H1 (cell line): Measurements from ENCODE around the gene PTBP1. TPM values are rescaled to one million over a fixed set of nuclear protein-coding genes. Genes with fewer than 3 reads are reported as not detected.
A peak's percentile ranks its signal among the peaks of the same experiment; 100 is the strongest.
"Not testable (repeated sequence)": the region's sequence is repeated elsewhere in the genome, so short reads cannot be mapped to it uniquely, and the experiment has no call there.

ENCODE experiments used
- CTCF ChIA-PET: fragments of 300-600 bp; sonication (Branson Sonifier 250); formaldehyde crosslinking; loops from one replicate; lab custom pipeline; 2021; ENCODE audit not compliant: partially characterized antibody; lab: Charles Lee
- POLR2A ChIA-PET: fragments of 300-600 bp; sonication (Branson Sonifier 250); formaldehyde crosslinking; loops from one replicate; lab custom pipeline; 2021; ENCODE audit warnings: inconsistent platforms; ENCODE audit not compliant: partially characterized antibody; lab: Charles Lee
- DNase-seq, 2 experiments: peaks; one replicate each; pipeline versions ENCODE4 v3.0.0 to v3.0.0-alpha.2; 2010 to 2022; ENCODE audit warnings: low spot score in 2 of 2, low read depth in 1 of 2, mixed read lengths in 1 of 2
- FAIRE-seq: peaks from 2 replicates; lab custom pipeline; 2011; peaks lifted over from hg19 to GRCh38; lab: Jason Lieb, UNC
- H2AFZ ChIP-seq: 2 replicates; pipeline ENCODE4 v1.8.1; 2012; ENCODE audit warnings: low read length, inconsistent platforms
- H2AK5ac ChIP-seq: 2 replicates; pipeline ENCODE4 v1.6.1; 2013; ENCODE audit warnings: low read depth, low read length
- H2BK120ac ChIP-seq: replicated peaks from 2 replicates; pipeline ENCODE3; 2013; ENCODE audit warnings: low read depth, low read length, inconsistent platforms
- H2BK12ac ChIP-seq: 2 replicates; pipeline ENCODE4 v1.6.1; 2013; ENCODE audit warnings: low read depth, low read length
- H2BK15ac ChIP-seq: 2 replicates; pipeline ENCODE4 v1.6.1; 2013; ENCODE audit warnings: low read length
- H2BK20ac ChIP-seq: 2 replicates; pipeline ENCODE4 v1.6.1; 2013; ENCODE audit warnings: low read length
- H2BK5ac ChIP-seq: 2 replicates; pipeline ENCODE4 v1.6.1; 2013; ENCODE audit warnings: low read depth, low read length
- H3K14ac ChIP-seq: 2 replicates; pipeline ENCODE4 v1.6.1; 2013; ENCODE audit warnings: inconsistent platforms; ENCODE audit not compliant: insufficient read length
- H3K18ac ChIP-seq: 2 replicates; pipeline ENCODE4 v1.6.1; 2013; ENCODE audit warnings: low read length; ENCODE audit errors: extremely low read depth
- H3K23ac ChIP-seq: 2 replicates; pipeline ENCODE4 v1.6.1; 2013; ENCODE audit warnings: inconsistent platforms; ENCODE audit not compliant: insufficient read length
- H3K23me2 ChIP-seq: 2 replicates; pipeline ENCODE4 v1.6.1; 2013; ENCODE audit warnings: low read depth, low read length
- H3K27ac ChIP-seq: 2 replicates; pipeline ENCODE4 v1.6.1; 2011; ENCODE audit warnings: low read depth, low read length, inconsistent platforms
- H3K27me3 ChIP-seq, 4 experiments: replicated peaks in 1 of 4; 1 replicate in 1 of 4; 2 replicates in 3 of 4; pipeline versions ENCODE4 v1.6.1 to v1.8.1; 2011 to 2013; ENCODE audit warnings: low read length in 3 of 4, mild to moderate bottlenecking in 3 of 4, inconsistent platforms in 2 of 4, mixed read lengths in 2 of 4, moderate library complexity in 1 of 4; ENCODE audit not compliant: control insufficient read depth in 3 of 4, insufficient read depth in 3 of 4; ENCODE audit errors: extremely low read depth in 1 of 4
- H3K36me3 ChIP-seq, 4 experiments: 2 replicates each; pipeline versions ENCODE4 v1.6.1 to v1.8.1; 2011 to 2013; ENCODE audit warnings: mild to moderate bottlenecking in 4 of 4, low read length in 3 of 4, moderate library complexity in 2 of 4, control low read depth in 1 of 4, inconsistent platforms in 1 of 4; ENCODE audit not compliant: insufficient read depth in 4 of 4, control insufficient read depth in 2 of 4
- H3K4ac ChIP-seq: replicated peaks from 2 replicates; pipeline ENCODE3; 2013; ENCODE audit warnings: low read length, low read depth, mixed read lengths, inconsistent platforms; ENCODE audit not compliant: insufficient read length
- H3K4me1 ChIP-seq, 4 experiments: replicated peaks in 1 of 4; 1 replicate in 1 of 4; 2 replicates in 3 of 4; pipeline versions ENCODE4 v1.6.1 to v1.8.1; 2011 to 2013; ENCODE audit warnings: low read length in 3 of 4, inconsistent platforms in 2 of 4, mixed read lengths in 1 of 4; ENCODE audit not compliant: insufficient read depth in 4 of 4, control insufficient read depth in 3 of 4
- H3K4me2 ChIP-seq, 2 experiments: 2 replicates each; pipeline versions ENCODE4 v1.6.1 to v1.8.1; 2011 to 2013; ENCODE audit warnings: low read depth in 2 of 2, low read length in 2 of 2, control low read depth in 1 of 2, inconsistent platforms in 1 of 2, mild to moderate bottlenecking in 1 of 2; ENCODE audit not compliant: insufficient read depth in 1 of 2
- H3K4me3 ChIP-seq, 4 experiments: fragments of 200-600, 300-600 bp in 1 of 4; sonication (generic), shearing (Covaris generic), sonication (Bioruptor Twin) in 1 of 4; 2 replicates each; pipeline versions ENCODE4 v1.5.1 to v1.8.1; 2011 to 2016; ENCODE audit warnings: low read length in 4 of 4, low read depth in 3 of 4, control low read depth in 2 of 4, inconsistent platforms in 2 of 4, mild to moderate bottlenecking in 2 of 4, mixed read lengths in 1 of 4, moderate library complexity in 1 of 4; ENCODE audit not compliant: insufficient read depth in 2 of 4; ENCODE audit errors: extremely low read depth in 1 of 4
- H3K56ac ChIP-seq: replicated peaks from 2 replicates; pipeline ENCODE3; 2013; ENCODE audit warnings: low read depth, mild to moderate bottlenecking, mixed read lengths, low read length, inconsistent platforms; ENCODE audit not compliant: insufficient read length
- H3K79me1 ChIP-seq: 2 replicates; pipeline ENCODE4 v1.6.1; 2013; ENCODE audit warnings: low read depth, low read length, control low read depth
- H3K79me2 ChIP-seq, 2 experiments: 2 replicates each; pipeline versions ENCODE4 v1.6.1 to v1.8.1; 2012 to 2013; ENCODE audit warnings: low read length in 2 of 2, mild to moderate bottlenecking in 2 of 2, inconsistent platforms in 1 of 2; ENCODE audit not compliant: insufficient read depth in 2 of 2, control insufficient read depth in 1 of 2
- H3K9ac ChIP-seq, 4 experiments: replicated peaks in 1 of 4; 1 replicate in 1 of 4; 2 replicates in 3 of 4; pipeline versions ENCODE4 v1.6.1 to v1.8.1; 2011 to 2013; ENCODE audit warnings: low read depth in 3 of 4, low read length in 3 of 4, control low read depth in 2 of 4, mild to moderate bottlenecking in 2 of 4, moderate library complexity in 2 of 4, inconsistent platforms in 1 of 4; ENCODE audit errors: extremely low read depth in 1 of 4
- H3K9me3 ChIP-seq, 2 experiments: 2 replicates each; pipeline versions ENCODE4 v1.6.1 to v1.8.1; 2012 to 2013; ENCODE audit warnings: mild to moderate bottlenecking in 2 of 2, moderate library complexity in 2 of 2, control low read depth in 1 of 2, inconsistent platforms in 1 of 2, low read depth in 1 of 2, low read length in 1 of 2, mixed read lengths in 1 of 2; ENCODE audit not compliant: insufficient read depth in 2 of 2
- H4K20me1 ChIP-seq, 2 experiments: replicated peaks in 1 of 2; 2 replicates each; pipeline versions ENCODE3 to v1.8.1; 2011 to 2013; ENCODE audit warnings: inconsistent platforms in 2 of 2, low read length in 2 of 2, mild to moderate bottlenecking in 1 of 2; ENCODE audit not compliant: insufficient read depth in 2 of 2, control insufficient read depth in 1 of 2
- H4K5ac ChIP-seq: 2 replicates; pipeline ENCODE4 v1.6.1; 2013; ENCODE audit warnings: low read length, low read depth, mixed read lengths, inconsistent platforms; ENCODE audit not compliant: insufficient read length
- H4K8ac ChIP-seq: 2 replicates; pipeline ENCODE4 v1.8.0; 2013; ENCODE audit warnings: mild to moderate bottlenecking, moderate library complexity, low read length, inconsistent platforms; ENCODE audit not compliant: insufficient read depth; ENCODE audit errors: extremely low read depth
- H4K91ac ChIP-seq: replicated peaks from 2 replicates; pipeline ENCODE3; 2013; ENCODE audit warnings: low read length, mixed read lengths, inconsistent platforms; ENCODE audit not compliant: insufficient read length
- WGBS, 2 experiments: shearing (Covaris generic) in 1 of 2; methylation state at CpG; one replicate each; pipeline versions ENCODE4 v1.1.6 to v1.1.7; 2013 to 2015; ENCODE audit warnings: low lambda C conversion rate in 2 of 2, mixed read lengths in 2 of 2, inconsistent platforms in 1 of 2, low coverage in 1 of 2, missing lambda C conversion rate in 1 of 2; ENCODE audit not compliant: insufficient replicate concordance in 2 of 2, insufficient coverage in 1 of 2, insufficient read length in 1 of 2; ENCODE audit errors: extremely low coverage in 1 of 2, missing lambda C conversion rate in 1 of 2; 5-methylcytosine and 5-hydroxymethylcytosine counted together
- polyA plus RNA-seq, 7 experiments: library from polyadenylated mRNA; depleted of rRNA in 3 of 7; stranded (reverse) in 5 of 7; unstranded in 2 of 7; fragments of >200 nt in 5 of 7; fragments of 200-250 nt in 2 of 7; gene quantifications; 1 replicate in 5 of 7; 2 replicates in 1 of 7; 4 replicates in 1 of 7; pipeline versions ENCODE4 v1.2.1 to v1.2.3, GENCODE V29; 2011 to 2013; ENCODE audit warnings: missing spikeins in 2 of 7, mixed read lengths in 2 of 7
- total RNA-seq: library from RNA; stranded (reverse); fragmentation: NEBNext Ultra II Directional; extraction: Animal tissue kit (Norgen Biotek cat#: 25700); gene quantifications from 2 replicates; pipeline ENCODE4 v1.2.1, GENCODE V29; 2021

Gene PTBP1
- total and polyA plus RNA-seq, 2 of the 8 experiments (the other 6 are each of a cell fraction or from before 2014, with no cell fraction given), result 528 to 888 TPM

DNA sequence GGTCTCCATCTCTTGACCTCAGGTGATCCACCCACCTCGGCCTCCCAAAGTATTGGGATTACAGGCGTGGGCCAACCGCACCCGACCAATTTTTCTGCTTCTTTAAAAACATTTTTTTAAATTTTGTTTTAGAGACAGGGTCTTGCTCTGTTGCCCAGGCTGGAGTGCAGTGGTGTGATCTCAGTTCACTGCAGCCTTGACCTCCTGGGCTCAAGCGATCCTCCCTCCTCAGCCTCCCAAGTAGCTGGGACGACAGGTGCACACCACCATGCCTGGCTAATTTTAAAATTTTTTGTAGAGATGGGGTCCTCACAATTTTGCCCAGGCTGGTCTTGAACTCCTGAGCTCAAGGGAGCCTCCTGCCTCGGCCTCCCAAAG lies 45.5 kb downstream of the PTBP1 start:
- not testable (repeated sequence) for H4K5ac ChIP-seq, H2BK5ac ChIP-seq, H3K18ac ChIP-seq, FAIRE-seq, H3K23ac ChIP-seq, H3K14ac ChIP-seq, H3K27ac ChIP-seq, H2BK12ac ChIP-seq, H3K4me1 ChIP-seq, H3K23me2 ChIP-seq, H3K9me3 ChIP-seq, H3K9ac ChIP-seq, H3K36me3 ChIP-seq, H3K56ac ChIP-seq, H2BK120ac ChIP-seq, H2AK5ac ChIP-seq, H2AFZ ChIP-seq, H2BK20ac ChIP-seq, H4K8ac ChIP-seq, H3K79me2 ChIP-seq, H3K79me1 ChIP-seq, H2BK15ac ChIP-seq, DNase-seq, H3K4ac ChIP-seq, H4K20me1 ChIP-seq, H4K91ac ChIP-seq
- POLR2A ChIA-PET, result interaction anchor here (0.6 to 5.4 kb wide), 8 partner anchors 8 to 58 kb away, joined by 3 to 30 read pairs (median 4); no protein-coding TSS in a partner anchor
- peaks cover 7 to 21% (median 16%) of the 10 kb centered on the region in 4 experiments for H3K27me3 ChIP-seq
- WGBS, 2 experiments, result 81% methylated on average over 7 of the region's 7 CpGs; no CpG with 5 or more reads in 1 of the 2 experiments
- peak overlapping the region in 1 of 4 experiments; percentile 53; a peak in 1 of 8 replicates for H3K4me3 ChIP-seq
- H3K4me2 ChIP-seq, result peak overlapping the region in 1 of 2 experiments; percentile 84; a peak in 1 of 4 replicates
- CTCF ChIA-PET, result interaction anchor here (1.0 to 1.3 kb wide), 3 partner anchors 13 to 73 kb away, joined by 3 to 4 read pairs (median 3); no protein-coding TSS in a partner anchor
